Activated CD4-positive, CD25-positive, alpha-beta regulatory T cell treated with anti-CD3 and anti-CD28 coated beads, Interleukin-2, amount 50 U/mL, for 16 hours (primary cell): ENCODE data around the gene RIT2.

ENCODE experiments used
- DNase-seq: peaks from one replicate; pipeline ENCODE4 v3.0.0-alpha.2; 2020; ENCODE audit warnings: low read depth, low spot score

The RIT2 gene

GRCh38 chr18:43115076-43115921, at the start of gene RIT2:
Gene RIT2 (minus strand): TSS chr18:43115685.
- DNase-seq = no peak

- no peak for DNase-seq
Measured at GRCh38 chr18:43161528-43161927, 46.0 kb upstream of the RIT2 start.

DNA sequence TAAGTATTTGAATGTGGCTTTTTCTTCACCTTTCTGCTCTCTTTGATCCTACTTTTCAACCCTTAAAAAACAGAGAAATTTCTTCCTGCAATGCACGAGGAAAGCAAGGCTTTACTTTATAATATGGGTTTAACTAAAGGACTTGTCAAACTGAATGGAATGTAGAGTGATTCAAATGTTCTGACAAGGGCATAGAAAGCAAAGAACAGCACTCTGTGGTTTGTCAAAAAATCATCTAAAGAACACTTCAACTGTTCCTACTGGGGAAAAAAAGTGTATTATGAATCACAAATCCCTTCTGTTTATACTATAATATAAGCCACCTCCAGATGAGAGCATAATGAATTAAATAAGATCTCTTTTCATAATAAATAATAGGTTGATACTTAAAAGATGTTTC, 45.0 kb upstream of the RIT2 start:
- DNase-seq = no peak

- no peak for DNase-seq
Measured at GRCh38 chr18:43159926-43160325, 44.4 kb upstream of the RIT2 start.

- DNase-seq = no peak
Measured at GRCh38 chr18:43159086-43159770, 43.7 kb upstream of the RIT2 start.

- DNase-seq = no peak
Measured at GRCh38 chr18:43158381-43158780, 42.9 kb upstream of the RIT2 start.

DNA sequence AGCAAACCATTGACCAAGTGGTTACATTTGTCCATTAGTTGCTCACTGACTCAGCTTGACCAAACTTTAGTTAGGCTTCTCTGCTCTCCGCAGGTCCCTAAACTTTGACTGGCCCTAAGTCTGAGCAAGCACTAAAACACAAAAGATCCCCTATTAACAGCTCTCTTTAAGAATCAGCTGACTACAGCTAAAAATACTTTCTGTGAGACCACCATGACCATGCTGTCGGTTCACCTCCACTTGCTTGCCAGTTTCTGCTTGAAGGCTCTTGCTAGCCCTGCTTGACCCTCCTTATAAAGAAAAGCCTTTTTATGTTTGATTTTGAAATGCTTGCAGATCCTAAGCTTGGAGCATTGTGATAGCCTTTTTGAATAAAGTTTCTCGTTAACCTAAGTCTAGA, 40.4 kb upstream of the RIT2 start:
- no peak for DNase-seq

- DNase-seq = no peak
Measured at GRCh38 chr18:43148231-43148630, 32.7 kb upstream of the RIT2 start.

GRCh38 chr18:43141208-43141607, 25.7 kb upstream of the RIT2 start:
- no peak for DNase-seq

GRCh38 chr18:43139288-43139946, 23.9 kb upstream of the RIT2 start:
- no peak for DNase-seq

GRCh38 chr18:43134876-43135275, 19.4 kb upstream of the RIT2 start:
- DNase-seq = no peak

DNA sequence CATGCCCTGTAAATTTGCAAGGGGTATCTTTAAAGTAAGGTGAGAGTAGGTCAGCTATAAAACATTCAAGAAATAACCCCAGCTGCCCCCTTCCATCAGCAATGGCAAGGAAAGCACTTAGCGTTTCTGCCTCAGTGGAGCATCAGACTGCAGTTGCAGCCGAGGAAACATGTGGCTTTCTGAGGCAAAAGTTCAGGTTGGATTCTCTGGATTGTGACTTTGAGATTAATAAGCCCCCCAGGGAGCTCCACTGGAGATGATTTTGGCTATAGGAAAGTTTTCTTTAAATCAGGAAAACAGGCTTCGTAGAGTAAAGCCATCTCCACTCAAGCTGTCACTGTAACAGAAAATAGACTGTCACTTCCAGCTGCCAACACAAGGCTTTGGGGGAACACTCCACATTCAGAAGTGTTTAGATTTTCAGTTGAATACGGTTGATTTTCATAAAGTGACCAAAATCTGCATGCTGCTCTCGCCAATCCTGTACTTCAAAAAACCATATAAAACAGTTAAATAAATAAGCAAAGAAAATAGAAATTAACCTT, 15.3 kb upstream of the RIT2 start:
- DNase-seq = no peak

DNA sequence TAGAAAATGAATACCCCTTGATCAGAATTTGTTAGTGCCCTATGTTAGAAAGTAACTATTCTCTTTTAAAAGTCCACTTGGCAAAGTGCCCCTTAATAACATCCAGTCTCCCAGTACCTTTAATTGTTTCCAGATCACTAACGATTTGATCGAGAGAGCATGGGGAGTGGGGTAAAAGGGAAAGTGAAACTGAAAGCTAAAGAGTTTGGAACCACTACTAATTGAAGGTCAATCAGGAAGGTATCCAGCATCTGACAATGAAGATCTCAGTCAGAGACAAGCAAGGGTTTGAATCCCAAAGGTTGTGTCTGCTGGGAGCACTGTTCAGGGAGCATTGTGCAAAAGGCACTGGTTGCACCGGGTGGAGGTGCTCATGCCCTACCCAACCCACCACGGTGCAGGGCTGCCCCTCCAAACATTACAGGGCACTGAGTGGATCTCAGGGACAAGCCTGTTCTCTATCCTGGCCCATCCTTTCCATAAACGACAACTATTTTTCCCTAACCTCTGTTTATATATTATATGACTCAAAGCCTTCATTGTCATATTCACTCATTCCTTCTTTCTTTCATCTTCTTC, 14.6 kb upstream of the RIT2 start:
- DNase-seq = no peak

DNA sequence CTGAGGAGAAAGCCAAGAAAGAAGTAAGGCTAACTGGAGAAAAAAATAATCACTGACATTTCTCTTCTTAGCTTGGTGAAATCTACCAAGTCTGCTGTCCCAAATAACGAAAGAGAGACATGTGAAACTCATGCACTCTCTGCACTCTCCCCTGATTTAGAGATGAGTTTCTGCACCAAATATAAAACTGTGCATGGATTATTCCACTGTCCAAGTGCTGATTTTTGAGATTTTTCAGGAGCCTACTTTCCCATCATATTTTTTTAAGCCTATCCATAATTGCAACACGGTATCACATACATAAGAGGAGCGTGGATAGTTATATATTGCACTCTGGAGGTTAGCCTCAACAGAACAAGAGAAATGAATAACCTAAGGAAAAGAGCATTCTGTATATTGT, 10.0 kb upstream of the RIT2 start:
- no peak for DNase-seq

DNA sequence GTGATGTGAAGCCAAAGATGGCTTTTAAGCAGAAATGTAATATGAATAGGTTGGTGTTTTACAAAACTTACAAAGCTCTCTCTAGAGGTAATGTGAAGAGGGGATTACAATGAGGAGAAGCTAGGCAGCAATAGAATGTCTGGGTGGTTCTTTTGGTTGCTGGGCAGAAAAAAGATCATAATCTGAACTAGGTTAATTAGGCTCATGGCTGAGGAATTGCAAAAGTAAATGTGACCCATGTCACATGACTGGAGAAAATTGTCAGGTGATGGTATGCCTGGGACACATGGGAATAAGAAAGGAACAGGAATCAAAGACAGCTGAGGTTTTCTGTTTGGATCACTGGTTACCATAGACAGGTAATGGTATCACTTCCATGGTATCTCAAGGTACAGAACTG, 7.5 kb upstream of the RIT2 start:
- no peak for DNase-seq

GRCh38 chr18:43116699-43117294, 1.3 kb upstream of the RIT2 start:
- no peak for DNase-seq

DNA sequence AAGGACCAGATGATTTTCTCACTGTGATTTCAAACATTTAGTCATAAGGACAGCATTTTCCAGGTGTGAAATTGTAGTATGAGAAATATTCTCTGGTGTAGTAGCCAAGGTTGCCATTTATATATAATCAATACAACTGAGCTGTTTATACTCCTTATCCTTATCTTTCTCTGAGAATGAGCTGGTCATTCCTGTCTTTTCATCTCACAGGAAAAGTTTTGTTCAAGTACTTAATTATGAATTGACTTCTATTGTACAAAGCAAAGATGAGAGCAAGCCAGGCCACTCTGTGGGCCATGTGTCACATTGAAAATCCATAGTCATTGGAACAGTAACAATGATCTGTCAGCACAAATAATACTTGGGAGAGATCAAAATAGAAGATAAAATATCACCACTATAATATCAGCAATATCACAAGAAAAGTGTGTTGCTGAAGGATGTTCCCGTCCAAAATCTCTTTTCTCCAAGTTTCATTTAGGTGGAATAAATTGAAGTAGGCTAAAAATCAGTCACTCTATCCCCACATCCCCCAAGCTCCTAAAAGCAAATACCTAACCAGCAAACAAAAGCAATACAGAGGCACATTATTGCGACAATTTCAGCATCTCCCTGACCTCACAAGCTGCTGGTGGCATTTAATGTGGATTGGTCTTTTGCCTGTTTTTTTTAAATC, 2.1 kb downstream of the RIT2 start:
- DNase-seq = no peak

DNA sequence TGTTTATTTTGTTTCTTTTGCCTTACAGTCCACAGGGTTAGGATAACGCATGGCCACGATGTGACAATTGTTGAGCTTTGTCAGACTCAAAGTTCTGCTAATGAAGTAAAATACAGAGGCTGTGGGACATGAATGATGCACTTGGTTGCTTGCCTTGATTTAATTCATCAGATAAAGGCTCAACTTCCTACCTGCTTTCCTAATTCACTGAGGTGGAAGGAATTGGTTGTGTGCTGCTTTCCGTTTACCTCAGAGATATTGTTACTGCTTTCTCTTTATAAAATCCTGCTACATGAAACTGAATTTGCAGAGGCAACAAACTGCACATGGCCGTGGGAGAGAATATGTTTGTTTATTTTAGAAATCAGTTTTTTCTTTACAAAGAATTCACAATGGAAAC, 6.6 kb downstream of the RIT2 start:
- DNase-seq = no peak

DNA sequence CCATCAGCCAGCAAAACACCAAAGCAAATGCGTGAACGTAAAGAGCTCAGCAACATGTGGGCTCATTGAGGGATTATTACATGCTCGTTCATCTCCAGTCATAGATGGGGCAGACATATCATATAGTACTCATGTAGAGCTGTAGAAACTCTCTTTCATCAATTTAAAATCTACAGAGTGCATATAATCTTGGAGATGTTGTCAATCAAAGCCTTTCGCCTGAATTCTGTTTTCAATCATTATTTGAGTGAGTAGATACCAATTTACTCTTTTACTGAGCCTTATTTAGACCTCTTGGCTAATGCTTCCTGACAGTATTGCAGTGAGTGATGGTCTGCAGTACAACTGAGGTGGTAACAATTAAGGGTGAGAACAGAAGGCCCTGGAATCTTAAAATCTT, 7.0 kb downstream of the RIT2 start:
- DNase-seq = no peak

GRCh38 chr18:43093646-43094045, 21.8 kb downstream of the RIT2 start:
- DNase-seq = no peak

- no peak for DNase-seq
Measured at GRCh38 chr18:43092539-43092938, 22.9 kb downstream of the RIT2 start.
